Hepatocyte (in vitro differentiated cells): ENCODE results near the gene FGF10. TPM values are rescaled to one million over a fixed set of nuclear protein-coding genes. Genes with fewer than 3 reads are reported as not detected.

ENCODE experiments used
- DNase-seq: peaks from one replicate; pipeline ENCODE4 v3.0.0-alpha.2; 2016; ENCODE audit warnings: low spot score
- H2AFZ ChIP-seq: fragments of 200-600 bp; sonication (generic); 2 replicates; pipeline ENCODE4 v1.6.0; 2016; ENCODE audit warnings: antibody characterized with exemption, mild to moderate bottlenecking
- H3K27ac ChIP-seq: fragments of 200-600 bp; sonication (generic); 2 replicates; pipeline ENCODE4 v1.5.1; 2016; ENCODE audit warnings: mild to moderate bottlenecking
- H3K27me3 ChIP-seq: fragments of 200-600 bp; sonication (generic); 2 replicates; pipeline ENCODE4 v1.6.1; 2016
- H3K36me3 ChIP-seq: fragments of 200-600 bp; sonication (generic); replicated peaks from 2 replicates; pipeline ENCODE4 v1.5.1; 2016; ENCODE audit warnings: low read depth; ENCODE audit not compliant: insufficient read depth
- H3K4me1 ChIP-seq: fragments of 200-600 bp; sonication (generic); 2 replicates; pipeline ENCODE4 v1.5.1; 2016; ENCODE audit warnings: mild to moderate bottlenecking, moderate library complexity; ENCODE audit not compliant: insufficient read depth
- H3K4me2 ChIP-seq: fragments of 200-600 bp; sonication (generic); 2 replicates; pipeline ENCODE4 v1.6.0; 2016
- H3K4me3 ChIP-seq: fragments of 200-600 bp; sonication (generic); 2 replicates; pipeline ENCODE4 v1.5.1; 2016; ENCODE audit warnings: mild to moderate bottlenecking
- H3K79me2 ChIP-seq: fragments of 200-600 bp; sonication (generic); 2 replicates; pipeline ENCODE4 v1.6.0; 2017; ENCODE audit warnings: mild to moderate bottlenecking
- H3K9me2 ChIP-seq: fragments of 200-600 bp; sonication (generic); replicated peaks from 2 replicates; pipeline ENCODE4 v1.6.0; 2017; ENCODE audit warnings: mild to moderate bottlenecking; ENCODE audit not compliant: insufficient read depth
- H3K9me3 ChIP-seq: fragments of 200-600 bp; sonication (generic); 2 replicates; pipeline ENCODE4 v1.5.1; 2016; ENCODE audit warnings: low read depth, mild to moderate bottlenecking
- H4K20me1 ChIP-seq: fragments of 200-600 bp; sonication (generic); 2 replicates; pipeline ENCODE4 v1.6.0; 2016; ENCODE audit warnings: mild to moderate bottlenecking; ENCODE audit not compliant: insufficient read depth, poor library complexity, severe bottlenecking
- CTCF ChIP-seq: fragments of 200-600 bp; sonication (generic); IDR thresholded peaks from 2 replicates; pipeline ENCODE4 v1.5.1; 2016; ENCODE audit warnings: antibody characterized with exemption, mild to moderate bottlenecking; ENCODE audit not compliant: poor library complexity
- EZH2 ChIP-seq: fragments of 200-600 bp; sonication (generic); IDR thresholded peaks from 2 replicates; pipeline ENCODE4 v1.6.1; 2016; ENCODE audit warnings: antibody characterized with exemption, mild to moderate bottlenecking, borderline replicate concordance
- EZH2phosphoT487 ChIP-seq: fragments of 200-600 bp; sonication (generic); IDR thresholded peaks from one replicate; pipeline ENCODE4 v1.6.1; 2018; ENCODE audit warnings: antibody characterized with exemption, mild to moderate bottlenecking, low read depth, moderate library complexity; ENCODE audit not compliant: unreplicated experiment, severe bottlenecking
- WGBS: methylation state at CpG from one replicate; pipeline ENCODE4 v1.1.6; 2016; ENCODE audit warnings: low lambda C conversion rate; ENCODE audit errors: missing lambda C conversion rate; 5-methylcytosine and 5-hydroxymethylcytosine counted together
- polyA plus RNA-seq: library from polyadenylated mRNA; unstranded; fragments of >200 nt; fragmentation: Nextera tagmentation; extraction: Ambion mirVana; gene quantifications from 2 replicates; pipeline ENCODE4 v1.2.1, GENCODE V29; 2016
- total RNA-seq: library from RNA; depleted of rRNA; stranded (reverse); fragments of >200 nt; gene quantifications from 2 replicates; pipeline ENCODE4 v1.2.3, GENCODE V29; 2014

FGF10 gene
- total and polyA plus RNA-seq, 2 experiments from 2014 or later, result 5.1 to 6.1 TPM

GRCh38 chr5:44329716-44330115 lies 59.5 kb downstream of the FGF10 start:
- H3K4me2 ChIP-seq, result no peak overlapping the region
- no peak overlapping the region for H2AFZ ChIP-seq
- no peaks in the 10 kb centered on the region for H3K4me1 ChIP-seq
- H3K27me3 ChIP-seq, result no peaks in the 10 kb centered on the region
- no peaks in the 10 kb centered on the region for H3K36me3 ChIP-seq
- no peaks in the 10 kb centered on the region for H4K20me1 ChIP-seq
- WGBS, result 70% methylated on average over 2 of the region's 2 CpGs
- H3K27ac ChIP-seq, result no peak overlapping the region
- H3K4me3 ChIP-seq, result no peak overlapping the region
- H3K79me2 ChIP-seq, result no peaks in the 10 kb centered on the region
- no peaks in the 10 kb centered on the region for H3K9me3 ChIP-seq
- no peak for TF ChIP-seq EZH2
- no peak for TF ChIP-seq EZH2phosphoT487
- TF ChIP-seq CTCF, result no peak
- H3K9me2 ChIP-seq, result no peaks in the 10 kb centered on the region
- DNase-seq, result no peak

DNA sequence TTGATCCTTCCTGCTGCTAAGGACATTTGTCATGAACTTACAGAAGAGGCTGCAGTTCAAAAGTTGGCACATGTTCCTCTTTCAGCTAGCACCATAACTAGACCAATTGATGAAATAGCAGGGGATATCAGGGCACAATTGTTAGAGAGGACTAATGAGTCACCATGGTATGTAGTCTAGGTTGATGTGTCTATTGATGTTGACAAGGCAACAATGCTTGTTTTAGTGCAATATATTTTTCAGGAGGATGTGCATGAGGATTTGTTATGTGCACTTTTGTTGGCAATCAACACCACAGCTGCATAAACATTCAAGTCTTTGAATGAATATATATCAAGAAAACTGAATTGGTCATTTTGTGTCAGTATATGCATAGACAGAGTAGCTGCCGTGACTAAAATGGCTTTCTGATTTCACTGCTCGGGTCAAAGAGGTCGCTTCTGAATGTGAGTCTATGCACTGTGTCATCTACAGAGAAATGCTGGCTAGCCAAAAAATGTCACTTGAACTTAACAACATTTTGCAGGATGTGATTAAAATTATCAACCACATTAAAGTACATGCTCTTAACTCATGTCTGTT lies 68.0 kb downstream of the FGF10 start:
- Histone ChIP-seq H3K27ac (no peak overlapping the region), H3K9me3 (no peaks in the 10 kb centered on the region), H3K36me3 (no peaks in the 10 kb centered on the region), H3K4me1 (no peaks in the 10 kb centered on the region), H3K4me3 (no peak overlapping the region), H3K4me2 (no peak overlapping the region), H3K79me2 (no peaks in the 10 kb centered on the region), H3K9me2 (no peaks in the 10 kb centered on the region), H3K27me3 (no peaks in the 10 kb centered on the region), H4K20me1 (no peaks in the 10 kb centered on the region), H2AFZ (no peak overlapping the region)
- DNase-seq, result no peak
- TF ChIP-seq EZH2phosphoT487 (no peak), EZH2 (no peak), CTCF (no peak)
- 92% methylated on average over 3 of the region's 3 CpGs for WGBS

- Histone ChIP-seq H3K9me2 (no peaks in the 10 kb centered on the region), H3K9me3 (no peaks in the 10 kb centered on the region), H3K4me3 (no peak overlapping the region), H3K27ac (no peak overlapping the region), H2AFZ (no peak overlapping the region), H3K36me3 (no peaks in the 10 kb centered on the region), H3K4me1 (no peaks in the 10 kb centered on the region), H3K27me3 (no peaks in the 10 kb centered on the region), H4K20me1 (no peaks in the 10 kb centered on the region), H3K4me2 (no peak overlapping the region), H3K79me2 (no peaks in the 10 kb centered on the region)
- TF ChIP-seq EZH2phosphoT487 (no peak), EZH2 (no peak), CTCF (no peak)
- DNase-seq, result no peak
- WGBS, result 95% methylated on average over 1 of the region's 1 CpG
Observed at GRCh38 chr5:44320188-44320587, 69.0 kb downstream of the FGF10 start.

DNA sequence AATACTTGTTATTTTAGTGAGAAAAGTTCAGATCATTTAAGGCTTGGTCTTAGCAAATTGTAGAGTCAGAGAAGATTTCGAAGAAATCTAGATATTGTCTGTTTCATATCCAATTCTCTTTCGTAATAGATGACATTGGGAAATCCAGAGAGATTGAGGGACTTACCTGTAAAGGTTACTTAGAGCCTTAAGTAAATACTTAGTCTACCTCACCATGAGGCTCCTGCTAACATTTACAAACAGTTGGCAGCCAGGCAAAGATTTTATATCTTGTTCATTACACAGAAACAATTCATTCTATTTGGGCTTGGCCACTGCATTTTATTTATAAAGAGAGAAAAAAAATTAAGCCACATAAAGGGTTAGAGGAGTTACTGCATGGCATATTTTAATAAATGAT lies 70.3 kb downstream of the FGF10 start:
- Histone ChIP-seq H3K4me3 (no peak overlapping the region), H3K9me2 (no peaks in the 10 kb centered on the region), H3K27ac (no peak overlapping the region), H3K4me2 (no peak overlapping the region), H3K36me3 (no peaks in the 10 kb centered on the region), H3K27me3 (no peaks in the 10 kb centered on the region), H4K20me1 (no peaks in the 10 kb centered on the region), H2AFZ (no peak overlapping the region), H3K4me1 (no peaks in the 10 kb centered on the region), H3K9me3 (no peaks in the 10 kb centered on the region), H3K79me2 (no peaks in the 10 kb centered on the region)
- TF ChIP-seq EZH2 (no peak), CTCF (no peak), EZH2phosphoT487 (no peak)
- DNase-seq, result no peak
- WGBS, result 61% methylated on average over 2 of the region's 2 CpGs
